ENCODE results near the gene DST.

- no peak for TF ChIP-seq CTCF (IDR thresholded peaks at IDR 0.05 in 4 of 5, conservative IDR thresholded peaks at IDR 0.05 in 1 of 5)
- no peak for TF ChIP-seq POLR2A (IDR thresholded peaks at IDR 0.05)
These were observed 116.5 kb downstream of the DST start for GRCh38 chr6:56525974-56526789.

Measured in gastrocnemius medialis (tissue), 4 donors.